Vein endothelial cell (primary cell): Measurements from ENCODE around the gene KRTAP2-1. TPM values are rescaled to one million over a fixed set of nuclear protein-coding genes. Genes with fewer than 3 reads are reported as not detected.

Experiments used
- small RNA-seq: library from RNA; depleted of rRNA; stranded (forward); fragments of <200 nt; gene quantifications from one replicate; pipeline ENCODE3, GENCODE V24; 2012
- total RNA-seq: library from RNA; depleted of rRNA; stranded (reverse); fragments of >200 nt; gene quantifications from 2 replicates; pipeline ENCODE4 v1.2.3, GENCODE V29; 2012

The KRTAP2-1 gene
- total RNA-seq, result not detected in 2 replicates

DNA sequence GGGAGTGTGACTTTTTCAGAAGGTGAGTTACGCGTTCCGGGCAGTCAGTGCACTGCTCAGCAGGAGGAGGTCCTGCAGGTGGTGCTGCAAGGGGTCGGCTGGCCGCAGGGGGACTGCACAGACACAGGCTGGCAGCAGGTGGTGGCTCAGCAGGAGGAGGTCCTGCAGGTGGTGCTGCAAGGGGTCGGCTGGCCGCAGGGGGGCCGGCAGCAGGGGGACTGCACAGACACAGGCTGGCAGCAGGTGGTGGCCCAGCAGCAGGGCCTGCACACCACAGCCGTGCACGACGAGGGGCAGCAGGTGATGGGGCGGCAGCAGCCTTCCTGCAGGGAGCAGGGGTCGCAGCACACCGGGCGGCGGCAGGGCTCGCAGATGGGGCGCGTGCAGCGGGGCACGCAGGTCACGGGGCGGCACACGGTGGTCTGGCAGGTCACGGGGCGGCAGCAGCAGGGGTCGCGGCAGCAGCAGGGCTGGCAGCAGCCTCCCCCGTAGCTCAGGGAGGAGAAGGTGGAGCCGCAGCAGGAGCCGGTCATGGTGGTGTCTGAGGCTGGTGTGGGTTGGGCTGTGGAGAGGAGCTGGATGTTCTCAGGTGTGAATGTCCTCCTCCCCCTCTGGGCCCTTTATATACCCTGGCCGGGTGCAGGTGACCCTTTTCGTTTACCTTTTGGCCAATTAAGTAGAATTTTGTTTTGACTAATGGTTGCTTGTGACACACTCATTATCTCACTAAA is at the start of gene KRTAP2-1:
Gene KRTAP2-1, minus strand, starts transcription at position 582 of the 731 bp plus-strand sequence. Its CDS starts 49 bp downstream, at position 533.

DNA sequence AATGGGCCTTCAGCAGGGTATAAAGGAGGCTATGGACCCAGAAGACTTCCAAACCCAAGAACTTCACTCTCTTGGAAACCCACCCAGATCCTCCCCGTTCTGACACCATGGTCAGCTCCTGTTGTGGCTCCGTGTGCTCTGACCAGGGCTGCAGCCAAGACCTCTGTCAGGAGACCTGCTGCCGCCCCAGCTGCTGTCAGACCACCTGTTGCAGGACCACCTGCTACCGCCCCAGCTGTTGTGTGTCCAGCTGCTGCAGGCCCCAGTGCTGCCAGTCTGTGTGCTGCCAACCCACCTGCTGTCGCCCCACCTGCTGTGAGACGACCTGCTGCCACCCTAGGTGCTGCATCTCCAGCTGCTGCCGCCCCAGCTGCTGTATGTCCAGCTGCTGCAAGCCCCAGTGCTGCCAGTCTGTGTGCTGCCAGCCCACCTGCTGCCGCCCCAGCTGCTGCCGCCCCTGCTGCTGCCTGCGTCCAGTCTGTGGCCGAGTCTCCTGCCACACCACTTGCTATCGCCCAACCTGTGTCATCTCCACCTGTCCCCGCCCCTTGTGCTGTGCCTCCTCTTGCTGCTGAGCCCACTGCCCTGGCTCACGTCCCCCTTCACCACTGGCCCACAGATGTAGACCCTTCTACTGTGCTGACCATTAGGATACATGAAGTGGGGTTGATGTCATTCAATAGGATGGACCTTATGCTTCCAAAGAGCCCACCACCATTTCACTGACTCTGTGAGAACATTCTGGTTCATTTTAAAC is 37.2 kb upstream of the KRTAP2-1 start, which contains the start of gene KRTAP4-7:
Gene KRTAP4-7, plus strand, starts transcription at position 51 of the 757 bp plus-strand sequence. Its CDS starts 57 bp downstream, at position 108.

DNA sequence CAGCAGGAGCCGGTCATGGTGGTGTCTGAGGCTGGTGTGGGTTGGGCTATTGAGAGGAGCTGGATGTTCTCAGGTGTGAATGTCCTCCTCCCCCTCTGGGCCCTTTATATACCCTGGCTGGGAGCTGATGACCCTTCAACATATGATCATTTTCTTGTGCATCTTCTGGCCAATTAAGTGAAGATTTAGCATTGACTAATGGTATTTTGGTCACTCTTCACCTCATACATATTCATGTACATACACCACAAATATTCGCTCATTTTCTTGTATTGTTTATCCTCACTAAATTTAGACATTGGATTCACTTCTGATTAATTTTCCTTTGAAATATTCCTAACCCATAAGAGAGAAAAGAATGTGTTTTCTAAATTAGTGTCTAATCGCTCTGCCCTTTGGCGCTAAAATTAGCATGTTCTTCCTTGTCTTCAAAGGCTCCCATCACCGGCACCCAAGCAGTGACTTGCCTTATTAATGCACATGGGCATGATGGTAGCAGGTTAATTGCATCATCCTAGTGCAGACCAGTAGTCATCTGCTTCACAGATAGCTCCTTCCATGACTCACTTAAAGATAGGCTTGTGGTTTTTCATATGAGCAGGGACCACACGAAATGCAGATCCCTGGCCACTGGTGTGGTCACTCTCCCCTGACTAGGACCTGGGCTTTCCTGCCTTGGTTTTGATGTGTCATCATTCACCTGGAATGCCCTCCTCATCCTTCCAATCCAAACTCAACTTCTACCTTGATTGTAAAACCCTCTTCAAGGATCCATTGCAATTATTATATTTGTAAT is 18.9 kb upstream of the KRTAP2-1 start, which contains the start of gene KRTAP2-4:
Gene KRTAP2-4, minus strand, starts transcription at position 51 of the 796 bp plus-strand sequence. Its CDS starts 34 bp downstream, at position 17.

GRCh38 chr17:41060052-41060604 is 13.0 kb upstream of the KRTAP2-1 start, which contains the start of gene KRTAP2-3:
Gene KRTAP2-3 (minus strand): TSS chr17:41060114. CDS start chr17:41060050, 64 bp downstream.

DNA sequence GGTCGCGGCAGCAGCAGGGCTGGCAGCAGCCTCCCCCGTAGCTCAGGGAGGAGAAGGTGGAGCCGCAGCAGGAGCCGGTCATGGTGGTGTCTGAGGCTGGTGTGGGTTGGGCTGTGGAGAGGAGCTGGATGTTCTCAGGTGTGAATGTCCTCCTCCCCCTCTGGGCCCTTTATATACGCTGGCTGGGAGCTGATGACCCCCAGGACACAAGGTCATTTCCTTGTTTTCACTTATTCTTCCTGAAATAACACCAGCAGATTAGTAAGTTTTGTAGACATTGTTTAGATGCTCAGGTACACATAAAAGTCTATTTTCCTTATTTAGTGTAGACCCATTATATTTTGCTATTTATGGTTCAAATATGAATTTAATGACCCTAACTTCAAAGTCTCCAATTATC is 8.0 kb upstream of the KRTAP2-1 start, which contains the start of gene KRTAP2-2:
Gene KRTAP2-2, minus strand, starts transcription at position 101 of the 400 bp plus-strand sequence. Its CDS starts 19 bp downstream, at position 82.

GRCh38 chr17:41040783-41041571 is 6.1 kb downstream of the KRTAP2-1 start, which contains the start of gene KRTAP1-1:
Gene KRTAP1-1 (minus strand): TSS chr17:41041450. CDS start chr17:41041397, 53 bp downstream.

DNA sequence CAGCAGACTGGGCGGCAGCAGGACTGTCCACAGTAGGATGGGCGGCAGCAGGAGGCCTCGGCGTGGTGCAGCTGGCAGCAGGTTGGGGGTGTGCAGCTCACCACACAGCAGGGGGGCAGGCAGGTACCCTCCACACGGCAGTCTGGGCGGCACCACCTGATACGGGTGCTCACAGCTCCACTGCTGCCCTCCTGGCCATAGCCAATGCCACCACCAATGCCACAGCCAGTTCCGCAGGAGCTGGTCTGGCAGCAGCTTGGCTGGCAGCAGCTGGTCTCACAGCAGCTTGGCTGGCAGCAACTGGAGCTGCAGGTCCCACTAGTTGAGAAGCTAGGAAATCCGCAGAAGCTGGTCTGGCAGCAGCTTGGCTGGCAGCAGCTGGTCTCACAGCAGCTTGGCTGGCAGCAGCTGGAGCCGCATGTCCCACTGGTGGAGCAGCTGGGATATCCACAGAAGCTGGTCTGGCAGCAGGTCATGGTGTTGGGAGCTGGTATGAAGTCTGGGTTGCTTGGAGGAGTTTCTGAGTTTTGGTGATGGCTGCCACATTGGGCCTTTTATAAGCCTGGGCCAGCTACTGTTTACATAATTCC is 12.7 kb downstream of the KRTAP2-1 start, which contains the start of gene KRTAP1-3:
Gene KRTAP1-3, minus strand, starts transcription at position 529 of the 590 bp plus-strand sequence. Its CDS starts 53 bp downstream, at position 476.

DNA sequence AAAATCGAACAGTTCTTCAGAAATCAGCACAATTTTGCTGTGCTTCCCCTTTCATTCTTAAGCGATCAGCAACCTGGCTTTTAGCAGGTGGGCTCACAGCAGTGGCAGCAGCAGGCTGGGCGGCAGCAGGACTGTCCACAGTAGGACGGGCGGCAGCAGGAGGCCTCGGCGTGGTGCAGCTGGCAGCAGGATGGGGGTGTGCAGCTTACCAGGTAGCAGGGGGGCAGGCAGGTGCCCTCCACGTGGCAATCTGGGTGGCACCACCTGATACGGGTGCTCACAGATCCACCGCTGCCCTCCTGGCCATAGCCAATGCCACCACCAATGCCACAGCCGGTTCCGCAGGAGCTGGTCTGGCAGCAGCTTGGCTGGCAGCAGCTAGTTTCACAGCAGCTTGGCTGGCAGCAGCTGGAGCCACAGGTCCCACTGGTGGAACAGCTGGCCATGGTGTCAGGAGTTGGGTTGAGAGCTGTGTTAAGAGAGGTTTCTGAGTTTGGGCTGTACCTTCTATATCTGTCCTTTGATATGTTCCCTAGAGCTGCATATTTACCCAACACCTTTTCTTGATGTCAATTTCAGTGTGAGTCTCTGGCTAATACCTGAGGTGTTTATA is 17.4 kb downstream of the KRTAP2-1 start, which contains the start of gene KRTAP1-4:
Gene KRTAP1-4, minus strand, starts transcription at position 563 of the 613 bp plus-strand sequence. Its CDS starts 117 bp downstream, at position 446.

DNA sequence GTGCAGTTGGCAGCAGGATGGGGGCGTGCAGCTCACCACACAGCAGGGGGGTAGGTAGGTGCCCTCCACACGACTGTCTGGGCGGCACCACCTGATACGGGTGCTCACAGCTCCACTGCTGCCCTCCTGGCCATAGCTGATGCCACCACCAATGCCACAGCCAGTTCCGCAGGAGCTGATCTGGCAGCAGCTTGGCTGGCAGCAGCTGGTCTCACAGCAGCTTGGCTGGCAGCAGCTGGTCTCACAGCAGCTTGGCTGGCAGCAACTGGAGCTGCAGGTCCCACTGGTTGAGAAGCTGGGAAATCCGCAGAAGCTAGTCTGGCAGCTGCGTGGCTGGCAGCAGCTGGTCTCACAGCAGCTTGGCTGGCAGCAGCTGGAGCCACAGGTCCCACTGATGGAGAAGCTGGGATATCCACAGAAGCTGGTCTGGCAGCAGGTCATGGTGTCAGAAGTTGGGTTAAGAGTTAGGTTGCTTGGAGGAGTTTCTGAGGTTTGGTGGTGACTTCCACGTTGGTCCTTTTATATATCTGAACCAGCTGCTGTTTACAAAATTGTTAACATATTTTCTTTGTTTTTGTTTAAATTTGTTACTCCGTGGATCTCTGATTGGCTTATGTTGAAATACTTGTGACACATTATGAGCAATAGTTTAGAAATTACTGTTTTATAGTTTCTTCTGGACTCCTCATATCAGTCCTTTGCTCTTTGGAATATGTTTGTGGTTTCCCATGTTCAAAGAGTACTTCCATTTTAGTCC is 20.2 kb downstream of the KRTAP2-1 start, which contains the start of gene KRTAP1-5:
Gene KRTAP1-5, minus strand, starts transcription at position 494 of the 757 bp plus-strand sequence. Its CDS starts 53 bp downstream, at position 441.

GRCh38 chr17:41008811-41009210 is 38.3 kb downstream of the KRTAP2-1 start, which contains the start of gene KRTAP3-1:
Gene KRTAP3-1 (minus strand): TSS chr17:41009128. CDS start chr17:41009074, 54 bp downstream.

DNA sequence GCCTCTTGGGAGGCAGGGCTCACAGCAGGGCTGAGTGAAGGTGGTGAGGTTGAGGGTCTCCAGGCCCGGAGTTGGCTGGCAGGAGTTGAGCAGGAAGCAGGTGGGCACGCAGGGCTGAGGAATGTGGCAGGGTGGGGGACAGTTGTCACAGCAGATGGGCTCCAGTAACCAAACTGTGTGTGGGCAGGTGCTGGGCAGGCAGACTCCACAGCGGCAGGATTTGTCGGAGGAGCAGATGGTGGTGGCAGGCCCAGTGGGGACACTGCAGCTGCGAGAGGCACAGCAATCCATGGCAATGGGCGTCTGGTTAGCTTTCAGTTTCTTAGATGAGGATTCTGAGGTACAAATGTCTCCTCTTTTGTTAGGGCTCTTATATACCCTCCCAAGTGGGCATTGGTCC is 47.6 kb downstream of the KRTAP2-1 start, which contains the start of gene KRTAP3-2:
Gene KRTAP3-2, minus strand, starts transcription at position 344 of the 400 bp plus-strand sequence. Its CDS starts 53 bp downstream, at position 291.

Small RNAs within 50 kb of the gene (small RNA-seq; reads per million reads assigned to genes)
- not detected for gene KRTAP3-4P

Other genes with a start within 250 kb of the KRTAP2-1 start
- not detected in 2 replicates for gene KRT28, start 247.4 kb downstream of the KRTAP2-1 start, total RNA-seq
- gene KRT10, start 224.7 kb downstream of the KRTAP2-1 start, total RNA-seq, result 0.98 and 5.4 TPM in 2 replicates
- not detected in 2 replicates for gene KRT12, start 180.1 kb downstream of the KRTAP2-1 start, total RNA-seq
- not detected in 2 replicates for gene KRT20, start 162.1 kb downstream of the KRTAP2-1 start, total RNA-seq
- gene KRT23, start 109.7 kb downstream of the KRTAP2-1 start, total RNA-seq, result not detected in 2 replicates
- gene KRT39, start 80.4 kb downstream of the KRTAP2-1 start, total RNA-seq, result not detected in 2 replicates
- not detected in 2 replicates for gene KRT40, start 63.0 kb downstream of the KRTAP2-1 start, total RNA-seq
- not detected in 2 replicates for gene KRTAP3-3, start 53.2 kb downstream of the KRTAP2-1 start, total RNA-seq
- gene KRTAP3-2, start 47.4 kb downstream of the KRTAP2-1 start, total RNA-seq, result not detected in 2 replicates
- not detected in 2 replicates for gene KRTAP3-1, start 38.2 kb downstream of the KRTAP2-1 start, total RNA-seq
- not detected in 2 replicates for gene KRTAP1-5, start 20.1 kb downstream of the KRTAP2-1 start, total RNA-seq
- gene KRTAP1-4, start 17.1 kb downstream of the KRTAP2-1 start, total RNA-seq, result not detected in 2 replicates
- gene KRTAP1-3, start 12.4 kb downstream of the KRTAP2-1 start, total RNA-seq, result not detected in 2 replicates
- not detected in 2 replicates for gene KRTAP1-1, start 5.9 kb downstream of the KRTAP2-1 start, total RNA-seq
- gene KRTAP2-2, start 7.9 kb upstream of the KRTAP2-1 start, total RNA-seq, result not detected in 2 replicates
- gene KRTAP2-3, start 12.8 kb upstream of the KRTAP2-1 start, total RNA-seq, result not detected in 2 replicates
- not detected in 2 replicates for gene KRTAP2-4, start 18.6 kb upstream of the KRTAP2-1 start, total RNA-seq
- gene KRTAP4-7, start 36.8 kb upstream of the KRTAP2-1 start, total RNA-seq, result not detected in 2 replicates
- not detected in 2 replicates for gene KRTAP4-8, start 50.8 kb upstream of the KRTAP2-1 start, total RNA-seq
- not detected in 2 replicates for gene KRTAP4-16, start 54.9 kb upstream of the KRTAP2-1 start, total RNA-seq
- not detected in 2 replicates for gene KRTAP4-9, start 58.1 kb upstream of the KRTAP2-1 start, total RNA-seq
- gene KRTAP4-11, start 71.1 kb upstream of the KRTAP2-1 start, total RNA-seq, result not detected in 2 replicates
- not detected in 2 replicates for gene KRTAP4-12, start 76.9 kb upstream of the KRTAP2-1 start, total RNA-seq
- gene KRTAP4-6, start 93.2 kb upstream of the KRTAP2-1 start, total RNA-seq, result not detected in 2 replicates
- gene KRTAP4-5, start 102.5 kb upstream of the KRTAP2-1 start, total RNA-seq, result not detected in 2 replicates
- not detected in 2 replicates for gene KRTAP4-4, start 113.4 kb upstream of the KRTAP2-1 start, total RNA-seq
- not detected in 2 replicates for gene KRTAP4-3, start 120.9 kb upstream of the KRTAP2-1 start, total RNA-seq
- gene KRTAP4-2, start 130.9 kb upstream of the KRTAP2-1 start, total RNA-seq, result not detected in 2 replicates
- not detected in 2 replicates for gene KRTAP4-1, start 137.6 kb upstream of the KRTAP2-1 start, total RNA-seq
- not detected in 2 replicates for gene KRTAP9-1, start 142.6 kb upstream of the KRTAP2-1 start, total RNA-seq
- gene KRTAP9-2, start 179.3 kb upstream of the KRTAP2-1 start, total RNA-seq, result not detected in 2 replicates
- gene KRTAP9-3, start 185.1 kb upstream of the KRTAP2-1 start, total RNA-seq, result not detected in 2 replicates
- not detected in 2 replicates for gene KRTAP9-8, start 190.7 kb upstream of the KRTAP2-1 start, total RNA-seq
- not detected in 2 replicates for gene KRTAP9-4, start 202.4 kb upstream of the KRTAP2-1 start, total RNA-seq
- gene KRTAP9-9, start 208.1 kb upstream of the KRTAP2-1 start, total RNA-seq, result not detected in 2 replicates
- gene KRTAP9-6, start 218.1 kb upstream of the KRTAP2-1 start, total RNA-seq, result not detected in 2 replicates
- not detected in 2 replicates for gene KRTAP9-7, start 228.4 kb upstream of the KRTAP2-1 start, total RNA-seq